Measurements from ENCODE around the gene PDE4B. TPM values are rescaled to one million over a fixed set of nuclear protein-coding genes. Genes with fewer than 3 reads are reported as not detected.

PDE4B gene
- total and polyA plus RNA-seq, 9 of the 15 experiments (the other 6 are each of a cell fraction or from before 2014, with no cell fraction given) = 0.09 TPM; not detected in 8

DNA sequence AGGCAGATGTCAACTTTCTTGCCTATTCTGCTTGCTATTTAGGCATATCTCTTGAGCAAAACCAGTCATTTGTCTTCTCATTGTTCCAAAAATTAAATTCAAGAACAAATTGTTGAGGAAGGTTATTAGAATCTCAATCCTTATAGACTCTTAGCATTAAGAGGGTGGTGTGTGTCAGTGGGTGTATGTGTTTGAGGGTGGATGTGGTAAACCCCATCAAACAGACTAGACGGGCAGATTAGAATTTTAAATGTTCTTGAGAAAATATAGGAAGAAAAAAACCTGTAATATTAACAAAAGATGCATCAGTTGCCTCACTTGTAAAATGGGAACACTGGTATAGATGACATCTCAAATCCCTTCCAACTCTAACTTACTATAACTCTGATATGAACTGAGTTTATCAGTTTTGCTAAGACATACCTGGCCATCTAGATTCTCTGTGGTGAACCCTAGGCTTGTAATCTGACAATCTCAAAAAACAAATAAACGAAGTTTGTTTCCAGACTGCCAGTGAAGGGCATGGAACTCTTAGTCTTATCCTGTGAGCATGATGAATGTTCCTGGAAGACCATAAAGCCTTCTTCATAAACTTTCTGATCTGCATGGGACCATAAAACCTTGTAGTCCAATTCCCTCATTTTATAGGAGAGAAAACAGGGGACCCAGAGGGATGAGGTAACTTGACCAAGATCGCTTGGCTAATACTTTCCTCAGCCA lies 564.9 kb downstream of the PDE4B start:
- intact Hi-C loops (cut with micrococcal nuclease) (no loop called here), in situ Hi-C loops (cut with MboI) (no loop called here)
- Histone ChIP-seq H3K9me1 (ENCODE audit: control insufficient read depth, insufficient read depth, low read length) (no peaks in the 10 kb centered on the region), H3K36me3 (ENCODE audit: control insufficient read depth, insufficient read depth, low read length) (no peaks in the 10 kb centered on the region), H3K9ac (ENCODE audit: insufficient read depth in 1 of 2, low read depth in 2 of 2, low read length in 2 of 2) (no peak overlapping the region), H3K4me3 (no peak overlapping the region), H3K4me1 (replicated peaks in 1 of 2; ENCODE audit: control insufficient read depth in 2 of 2, insufficient read depth in 2 of 2, low read length in 2 of 2) (no peaks in the 10 kb centered on the region), H3K79me2 (ENCODE audit: control insufficient read depth, insufficient read depth, low read length) (no peaks in the 10 kb centered on the region), H3K27ac (ENCODE audit: extremely low read depth, low read depth, low read length) (no peak overlapping the region), H3K9me3 (replicated peaks; ENCODE audit: control insufficient read depth, insufficient read depth, low read depth, low read length) (no peaks in the 10 kb centered on the region), H3K4me2 (ENCODE audit: insufficient read depth, low read length) (no peak overlapping the region), H2AFZ (ENCODE audit: low read depth, low read length) (no peak overlapping the region), H4K20me1 (replicated peaks; ENCODE audit: control insufficient read depth, insufficient read depth, low read length) (no peaks in the 10 kb centered on the region), H3K27me3 (ENCODE audit: control insufficient read depth in 2 of 2, insufficient read depth in 2 of 2, low read length in 2 of 2) (0 out of 5 replicates have a peak, but pooled peaks cover 0 to 4% of the 10 kb centered on the region in 2 experiments)
- WGBS (ENCODE audit: insufficient coverage, low coverage, missing lambda C conversion rate) = 0% methylated on average over 3 of the region's 3 CpGs
- CTCF ChIA-PET (ENCODE audit: low intra/inter-chr PET ratio) = no interaction called here
- no TSS peak for BruUV-seq (replicated peaks)
- ATAC-seq = no peak
- FAIRE-seq = no peak
- POLR2A ChIA-PET = no interaction called here
- DNase-seq (ENCODE audit: extremely low read depth in 1 of 4, low spot score in 3 of 4) = no peak
- TF ChIP-seq U2AF2 (optimal IDR thresholded peaks at IDR 0.05; ENCODE audit: low read depth, low read length) (no peak), BDP1 (IDR thresholded peaks at IDR 0.05; ENCODE audit: insufficient read depth, insufficient read length) (no peak), UBTF (IDR thresholded peaks at IDR 0.05; ENCODE audit: borderline replicate concordance in 1 of 2, low read depth in 2 of 2, low read length in 2 of 2) (no peak), CGGBP1 (CRISPR knock-in tag; IDR thresholded peaks at IDR 0.05) (no peak), FOXK2 (conservative IDR thresholded peaks at IDR 0.05 in 1 of 2, IDR thresholded peaks at IDR 0.05 in 1 of 2; ENCODE audit: low read depth in 2 of 2) (no peak), HCFC1 (IDR thresholded peaks at IDR 0.05; ENCODE audit: low read depth, low read length) (no peak)
- TF ChIP-seq, protein P1, sequence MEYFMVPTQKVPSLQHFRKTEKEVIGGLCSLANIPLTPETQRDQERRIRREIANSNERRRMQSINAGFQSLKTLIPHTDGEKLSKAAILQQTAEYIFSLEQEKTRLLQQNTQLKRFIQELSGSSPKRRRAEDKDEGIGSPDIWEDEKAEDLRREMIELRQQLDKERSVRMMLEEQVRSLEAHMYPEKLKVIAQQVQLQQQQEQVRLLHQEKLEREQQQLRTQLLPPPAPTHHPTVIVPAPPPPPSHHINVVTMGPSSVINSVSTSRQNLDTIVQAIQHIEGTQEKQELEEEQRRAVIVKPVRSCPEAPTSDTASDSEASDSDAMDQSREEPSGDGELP (CRISPR knock-in tag; IDR thresholded peaks at IDR 0.05; ENCODE audit: borderline replicate concordance) = no peak
- TF ChIP-seq, protein P2, sequence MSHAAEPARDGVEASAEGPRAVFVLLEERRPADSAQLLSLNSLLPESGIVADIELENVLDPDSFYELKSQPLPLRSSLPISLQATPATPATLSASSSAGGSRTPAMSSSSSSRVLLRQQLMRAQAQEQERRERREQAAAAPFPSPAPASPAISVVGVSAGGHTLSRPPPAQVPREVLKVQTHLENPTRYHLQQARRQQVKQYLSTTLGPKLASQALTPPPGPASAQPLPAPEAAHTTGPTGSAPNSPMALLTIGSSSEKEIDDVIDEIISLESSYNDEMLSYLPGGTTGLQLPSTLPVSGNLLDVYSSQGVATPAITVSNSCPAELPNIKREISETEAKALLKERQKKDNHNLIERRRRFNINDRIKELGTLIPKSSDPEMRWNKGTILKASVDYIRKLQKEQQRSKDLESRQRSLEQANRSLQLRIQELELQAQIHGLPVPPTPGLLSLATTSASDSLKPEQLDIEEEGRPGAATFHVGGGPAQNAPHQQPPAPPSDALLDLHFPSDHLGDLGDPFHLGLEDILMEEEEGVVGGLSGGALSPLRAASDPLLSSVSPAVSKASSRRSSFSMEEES (CRISPR knock-in tag; IDR thresholded peaks at IDR 0.05) = no peak
